ENCODE results near the gene PVALEF. TPM values are rescaled to one million over a fixed set of nuclear protein-coding genes. Genes with fewer than 3 reads are reported as not detected.

PVALEF gene
- total and polyA plus RNA-seq, 2 of the 13 experiments (the other 11 are each of a cell fraction or from before 2014, with no cell fraction given): 0.18 TPM

DNA sequence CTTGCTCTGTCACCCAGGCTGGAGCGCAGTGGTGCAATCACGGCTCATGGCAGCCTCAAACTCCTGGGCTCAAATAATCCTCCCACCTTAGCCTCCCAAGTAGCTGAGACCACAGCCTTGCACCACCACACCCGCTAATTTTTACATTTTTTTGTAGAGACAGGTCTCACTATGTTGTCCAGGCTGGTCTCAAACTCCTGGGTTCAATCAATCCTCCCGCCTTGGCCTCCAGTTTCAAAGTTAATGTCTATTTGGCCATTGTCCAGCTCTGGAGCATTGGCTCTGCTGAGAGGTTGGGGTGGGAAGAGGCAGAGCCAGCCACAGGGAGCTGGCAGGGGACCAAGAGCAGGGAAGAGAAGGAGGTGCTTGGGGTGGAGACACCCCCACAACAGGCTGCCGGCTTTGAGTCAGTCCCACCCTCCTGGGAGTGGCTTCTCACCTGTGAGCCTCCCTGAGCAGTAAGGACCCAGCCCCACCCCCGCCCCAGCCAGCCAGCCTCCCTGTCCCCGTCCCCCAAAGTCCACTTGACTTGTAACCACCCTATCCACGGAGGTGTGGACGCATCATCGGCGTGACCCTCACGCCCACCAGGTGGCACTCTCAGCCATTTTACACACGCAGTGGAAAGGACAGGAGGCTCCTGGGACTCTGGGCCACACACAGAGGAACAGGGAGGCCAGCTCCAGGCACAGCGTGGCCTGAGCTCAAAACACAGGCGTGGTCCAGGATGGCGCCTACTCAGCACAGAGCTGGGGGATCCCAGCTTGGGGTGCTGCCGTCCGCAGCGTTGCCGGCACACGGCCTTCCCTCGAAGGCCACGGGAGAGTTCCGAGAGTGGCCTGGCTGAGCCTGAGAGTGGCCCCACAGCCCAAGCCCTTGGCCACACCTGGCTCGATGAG lies 22.8 kb upstream of the PVALEF start (continued):
- TF ChIP-seq, protein P1, sequence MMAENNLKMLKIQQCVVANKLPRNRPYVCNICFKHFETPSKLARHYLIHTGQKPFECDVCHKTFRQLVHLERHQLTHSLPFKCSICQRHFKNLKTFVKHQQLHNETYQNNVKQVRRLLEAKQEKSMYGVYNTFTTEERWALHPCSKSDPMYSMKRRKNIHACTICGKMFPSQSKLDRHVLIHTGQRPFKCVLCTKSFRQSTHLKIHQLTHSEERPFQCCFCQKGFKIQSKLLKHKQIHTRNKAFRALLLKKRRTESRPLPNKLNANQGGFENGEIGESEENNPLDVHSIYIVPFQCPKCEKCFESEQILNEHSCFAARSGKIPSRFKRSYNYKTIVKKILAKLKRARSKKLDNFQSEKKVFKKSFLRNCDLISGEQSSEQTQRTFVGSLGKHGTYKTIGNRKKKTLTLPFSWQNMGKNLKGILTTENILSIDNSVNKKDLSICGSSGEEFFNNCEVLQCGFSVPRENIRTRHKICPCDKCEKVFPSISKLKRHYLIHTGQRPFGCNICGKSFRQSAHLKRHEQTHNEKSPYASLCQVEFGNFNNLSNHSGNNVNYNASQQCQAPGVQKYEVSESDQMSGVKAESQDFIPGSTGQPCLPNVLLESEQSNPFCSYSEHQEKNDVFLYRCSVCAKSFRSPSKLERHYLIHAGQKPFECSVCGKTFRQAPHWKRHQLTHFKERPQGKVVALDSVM (CRISPR knock-in tag; IDR thresholded peaks at IDR 0.05): peak; percentile 88
- 0 out of 2 replicates have a peak, but pooled peaks have one; percentile 51 for TF ChIP-seq SMAD1 (CRISPR knock-in tag; IDR thresholded peaks at IDR 0.05; ENCODE audit: borderline replicate concordance, low read depth)
- TF ChIP-seq, protein P2, sequence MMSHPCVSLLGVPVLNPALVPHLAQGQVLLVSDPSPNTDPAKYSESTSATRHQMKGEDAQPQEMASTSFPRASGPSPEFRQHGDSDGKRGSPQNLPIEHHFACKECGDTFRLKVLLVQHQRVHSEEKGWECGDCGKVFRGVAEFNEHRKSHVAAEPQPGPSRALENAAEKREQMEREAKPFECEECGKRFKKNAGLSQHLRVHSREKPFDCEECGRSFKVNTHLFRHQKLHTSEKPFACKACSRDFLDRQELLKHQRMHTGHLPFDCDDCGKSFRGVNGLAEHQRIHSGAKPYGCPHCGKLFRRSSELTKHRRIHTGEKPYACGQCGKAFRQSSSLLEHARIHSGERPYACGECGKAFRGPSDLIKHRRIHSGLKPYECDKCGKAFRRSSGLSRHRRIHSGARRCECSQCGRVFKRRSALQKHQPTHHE (CRISPR knock-in tag; IDR thresholded peaks at IDR 0.05; ENCODE audit: borderline replicate concordance): no peak
- TF ChIP-seq, protein P3, sequence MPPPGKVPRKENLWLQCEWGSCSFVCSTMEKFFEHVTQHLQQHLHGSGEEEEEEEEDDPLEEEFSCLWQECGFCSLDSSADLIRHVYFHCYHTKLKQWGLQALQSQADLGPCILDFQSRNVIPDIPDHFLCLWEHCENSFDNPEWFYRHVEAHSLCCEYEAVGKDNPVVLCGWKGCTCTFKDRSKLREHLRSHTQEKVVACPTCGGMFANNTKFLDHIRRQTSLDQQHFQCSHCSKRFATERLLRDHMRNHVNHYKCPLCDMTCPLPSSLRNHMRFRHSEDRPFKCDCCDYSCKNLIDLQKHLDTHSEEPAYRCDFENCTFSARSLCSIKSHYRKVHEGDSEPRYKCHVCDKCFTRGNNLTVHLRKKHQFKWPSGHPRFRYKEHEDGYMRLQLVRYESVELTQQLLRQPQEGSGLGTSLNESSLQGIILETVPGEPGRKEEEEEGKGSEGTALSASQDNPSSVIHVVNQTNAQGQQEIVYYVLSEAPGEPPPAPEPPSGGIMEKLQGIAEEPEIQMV (CRISPR knock-in tag; IDR thresholded peaks at IDR 0.05; ENCODE audit: low read depth): 0 out of 2 replicates have a peak, but pooled peaks have one; percentile 5
- TF ChIP-seq STAG1 (CRISPR knock-in tag; IDR thresholded peaks at IDR 0.05): peak; percentile 94
- TF ChIP-seq AKAP8 (CRISPR knock-in tag; IDR thresholded peaks at IDR 0.05): no peak
- no peak for TF ChIP-seq ZNF816 (CRISPR knock-in tag; IDR thresholded peaks at IDR 0.05; ENCODE audit: borderline replicate concordance)
- TF ChIP-seq RFX3 (CRISPR knock-in tag; IDR thresholded peaks at IDR 0.05): no peak
- TF ChIP-seq ZNF772 (CRISPR knock-in tag; IDR thresholded peaks at IDR 0.05): 0 out of 2 replicates have a peak, but pooled peaks have one; percentile 35
- TF ChIP-seq, protein P4, sequence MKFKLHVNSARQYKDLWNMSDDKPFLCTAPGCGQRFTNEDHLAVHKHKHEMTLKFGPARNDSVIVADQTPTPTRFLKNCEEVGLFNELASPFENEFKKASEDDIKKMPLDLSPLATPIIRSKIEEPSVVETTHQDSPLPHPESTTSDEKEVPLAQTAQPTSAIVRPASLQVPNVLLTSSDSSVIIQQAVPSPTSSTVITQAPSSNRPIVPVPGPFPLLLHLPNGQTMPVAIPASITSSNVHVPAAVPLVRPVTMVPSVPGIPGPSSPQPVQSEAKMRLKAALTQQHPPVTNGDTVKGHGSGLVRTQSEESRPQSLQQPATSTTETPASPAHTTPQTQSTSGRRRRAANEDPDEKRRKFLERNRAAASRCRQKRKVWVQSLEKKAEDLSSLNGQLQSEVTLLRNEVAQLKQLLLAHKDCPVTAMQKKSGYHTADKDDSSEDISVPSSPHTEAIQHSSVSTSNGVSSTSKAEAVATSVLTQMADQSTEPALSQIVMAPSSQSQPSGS (CRISPR knock-in tag; IDR thresholded peaks at IDR 0.05): peak; percentile 59; the same call in 1 of the 2 replicates
- TF ChIP-seq ZNF891 (CRISPR knock-in tag; IDR thresholded peaks at IDR 0.05): peak; percentile 43; the same call in 1 of the 2 replicates
- peak; percentile 42; the same call in 1 of the 2 replicates for TF ChIP-seq NR2C2 (CRISPR knock-in tag; IDR thresholded peaks at IDR 0.05; ENCODE audit: borderline replicate concordance)
- TF ChIP-seq, protein P5, sequence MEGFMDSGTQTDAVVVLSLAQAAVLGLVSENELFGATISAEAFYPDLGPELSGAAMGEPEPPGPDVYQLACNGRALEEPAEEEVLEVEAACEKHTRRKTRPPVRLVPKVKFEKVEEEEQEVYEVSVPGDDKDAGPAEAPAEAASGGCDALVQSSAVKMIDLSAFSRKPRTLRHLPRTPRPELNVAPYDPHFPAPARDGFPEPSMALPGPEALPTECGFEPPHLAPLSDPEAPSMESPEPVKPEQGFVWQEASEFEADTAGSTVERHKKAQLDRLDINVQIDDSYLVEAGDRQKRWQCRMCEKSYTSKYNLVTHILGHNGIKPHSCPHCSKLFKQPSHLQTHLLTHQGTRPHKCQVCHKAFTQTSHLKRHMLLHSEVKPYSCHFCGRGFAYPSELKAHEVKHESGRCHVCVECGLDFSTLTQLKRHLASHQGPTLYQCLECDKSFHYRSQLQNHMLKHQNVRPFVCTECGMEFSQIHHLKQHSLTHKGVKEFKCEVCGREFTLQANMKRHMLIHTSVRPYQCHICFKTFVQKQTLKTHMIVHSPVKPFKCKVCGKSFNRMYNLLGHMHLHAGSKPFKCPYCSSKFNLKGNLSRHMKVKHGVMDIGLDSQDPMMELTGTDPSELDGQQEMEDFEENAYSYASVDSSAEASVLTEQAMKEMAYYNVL (CRISPR knock-in tag; IDR thresholded peaks at IDR 0.05; ENCODE audit: borderline replicate concordance): no peak; the same call in 1 of the 2 replicates
- 0 out of 2 replicates have a peak, but pooled peaks have one; percentile 36 for TF ChIP-seq POLR2G (IDR thresholded peaks at IDR 0.05; ENCODE audit: low read depth, low read length)
- TF ChIP-seq TEAD3 (CRISPR knock-in tag; optimal IDR thresholded peaks at IDR 0.05; ENCODE audit: borderline replicate concordance): peak; percentile 25
- no peak for TF ChIP-seq PITX1 (CRISPR knock-in tag; IDR thresholded peaks at IDR 0.05)
- TF ChIP-seq AGO1 (IDR thresholded peaks at IDR 0.05; ENCODE audit: low read depth, low read length, poor library complexity, severe bottlenecking): no peak
- no peak for TF ChIP-seq CCAR2 (optimal IDR thresholded peaks at IDR 0.05; ENCODE audit: low read depth, low read length)
- TF ChIP-seq NCOA1 (CRISPR knock-in tag; IDR thresholded peaks at IDR 0.05): no peak
- peak; percentile 94 for TF ChIP-seq ZNF768 (CRISPR knock-in tag; IDR thresholded peaks at IDR 0.05)
